HG03139 (cell line): Measurements from ENCODE around the gene MCC.

ENCODE experiments used
- ATAC-seq: cut with Tn5 transposase; IDR thresholded peaks from one replicate; pipeline ENCODE4 v1.9.1; 2021; ENCODE audit not compliant: unreplicated experiment

The MCC gene

DNA sequence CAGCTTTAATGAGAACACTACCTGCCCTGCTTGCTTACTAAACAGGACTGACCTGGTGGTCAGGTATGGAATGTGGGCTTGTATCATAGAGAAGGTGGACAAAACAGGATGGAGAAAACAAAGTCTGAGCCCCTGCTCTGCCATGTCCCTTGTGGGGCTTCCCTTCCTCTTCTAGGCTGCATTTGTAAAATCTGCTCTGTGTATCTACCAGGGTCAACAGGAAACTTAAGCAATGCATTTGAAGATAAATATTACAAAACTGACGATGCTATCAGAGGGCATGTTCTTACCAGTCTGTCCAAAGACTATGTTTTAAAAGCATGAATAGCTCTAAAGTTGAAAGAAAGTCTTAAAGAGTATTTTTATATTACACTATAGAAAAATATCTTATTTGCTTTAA lies 282.9 kb downstream of the MCC start:
- ATAC-seq: no peak

GRCh38 chr5:113204525-113205161 lies 283.6 kb downstream of the MCC start:
- ATAC-seq: no peak

GRCh38 chr5:113203916-113204315 lies 284.3 kb downstream of the MCC start:
- ATAC-seq: no peak

DNA sequence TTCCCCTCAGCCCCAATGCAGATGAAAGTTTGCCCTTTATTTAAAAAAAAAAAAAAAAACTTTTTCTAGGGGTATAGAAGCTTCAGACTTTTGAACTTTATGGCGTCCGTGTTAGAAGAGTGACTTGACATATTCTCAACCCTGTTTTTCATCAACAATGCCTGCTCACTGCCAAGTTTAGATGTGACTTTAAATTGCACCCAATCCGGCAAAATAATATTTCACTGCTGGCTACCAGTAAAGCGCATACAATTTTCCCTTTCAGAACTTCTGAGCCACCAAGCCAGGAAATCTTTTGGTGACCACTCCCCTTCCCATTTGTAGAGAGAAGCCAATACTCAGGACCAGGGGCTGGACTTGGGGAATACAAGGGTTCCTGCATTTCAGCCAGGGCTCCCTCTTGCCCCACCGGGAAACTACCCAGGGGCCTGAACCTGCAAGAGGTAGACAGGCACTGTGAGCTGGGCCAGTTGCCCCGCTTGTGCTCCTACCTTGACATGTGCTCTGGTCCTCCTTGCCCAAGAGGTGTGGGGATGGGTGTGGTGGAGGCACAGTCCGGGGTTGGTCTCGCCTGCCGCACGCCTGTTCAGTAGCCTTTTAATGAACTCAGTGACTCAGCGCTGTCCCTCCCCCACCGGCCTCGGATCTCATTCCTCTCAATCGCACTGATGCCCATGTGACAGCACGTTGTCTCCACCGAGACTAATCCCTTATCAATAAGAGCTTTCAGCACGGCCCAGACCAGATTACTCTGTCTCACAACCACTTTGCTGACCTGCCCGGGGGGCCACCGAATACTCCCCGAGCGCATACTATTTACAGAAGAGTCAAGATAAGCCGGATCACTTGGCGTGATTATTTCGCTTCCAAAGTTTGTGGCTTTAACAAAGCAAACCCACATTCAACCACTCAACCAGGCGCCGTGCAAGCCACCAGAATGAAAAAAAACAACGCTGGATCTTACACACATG lies 285.2 kb downstream of the MCC start:
- no peak for ATAC-seq

GRCh38 chr5:113202287-113202686 lies 286.0 kb downstream of the MCC start:
- ATAC-seq: no peak

DNA sequence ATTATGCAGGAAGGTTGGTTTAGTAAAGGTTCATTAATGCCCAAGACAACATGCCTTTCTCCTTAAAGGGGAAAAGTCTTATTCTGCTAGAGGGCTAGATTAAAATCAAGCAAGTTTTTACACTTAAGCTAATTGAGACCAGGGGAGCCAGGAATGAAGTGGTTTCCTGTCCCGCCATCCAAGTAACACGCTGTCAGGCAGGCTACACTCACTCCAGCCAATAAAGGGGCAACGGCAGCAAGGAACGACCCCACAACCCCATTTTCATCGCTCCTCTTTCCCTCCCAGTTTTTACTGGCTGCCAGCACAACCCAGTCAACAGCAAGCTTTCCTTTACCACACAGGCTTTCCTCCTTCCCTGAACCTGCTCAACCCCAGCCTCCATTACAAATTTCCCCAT lies 286.5 kb downstream of the MCC start:
- no peak for ATAC-seq

GRCh38 chr5:113199122-113199905 lies 288.9 kb downstream of the MCC start:
- no peak for ATAC-seq

GRCh38 chr5:113197456-113198200 lies 290.6 kb downstream of the MCC start:
- ATAC-seq: no peak

DNA sequence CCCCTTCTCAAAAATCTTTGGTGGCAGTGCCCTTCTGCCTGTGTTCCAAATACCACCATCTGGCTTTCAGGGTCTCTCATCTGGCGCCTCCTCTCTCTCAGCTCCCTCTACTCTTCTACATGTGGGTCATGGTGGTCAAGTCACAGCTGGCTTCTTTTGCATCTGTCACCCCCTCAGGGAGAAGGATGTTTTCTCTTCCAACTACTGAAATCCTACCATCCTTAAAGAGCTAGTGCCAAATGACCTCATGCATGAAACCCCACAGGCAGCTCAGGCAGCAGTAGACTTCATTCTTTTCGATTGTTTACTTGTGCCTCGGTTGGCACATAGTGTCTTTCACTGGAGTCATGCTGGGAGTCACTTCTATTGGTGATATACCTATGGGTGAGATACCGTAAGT lies 292.5 kb downstream of the MCC start:
- no peak for ATAC-seq

DNA sequence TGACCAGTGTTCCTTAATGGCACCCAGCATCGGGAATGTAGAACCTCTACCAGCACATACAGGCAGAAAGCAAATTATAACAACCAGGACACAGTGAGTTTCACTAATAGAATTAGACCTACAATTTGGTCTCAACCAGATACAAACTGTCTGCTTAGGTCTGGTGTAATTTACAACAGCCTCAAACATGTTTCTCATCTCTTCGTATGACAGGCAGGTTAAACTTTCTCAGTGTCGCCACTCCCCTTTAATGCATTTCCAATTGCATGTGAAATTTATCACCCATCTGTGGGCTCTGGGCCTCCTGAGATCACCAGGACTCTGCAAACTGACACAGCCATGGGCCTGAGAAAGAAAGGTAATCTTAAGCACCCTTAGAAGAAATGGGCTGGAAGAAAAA lies 293.0 kb downstream of the MCC start:
- no peak for ATAC-seq

GRCh38 chr5:113194591-113194990 lies 293.7 kb downstream of the MCC start:
- ATAC-seq: no peak

DNA sequence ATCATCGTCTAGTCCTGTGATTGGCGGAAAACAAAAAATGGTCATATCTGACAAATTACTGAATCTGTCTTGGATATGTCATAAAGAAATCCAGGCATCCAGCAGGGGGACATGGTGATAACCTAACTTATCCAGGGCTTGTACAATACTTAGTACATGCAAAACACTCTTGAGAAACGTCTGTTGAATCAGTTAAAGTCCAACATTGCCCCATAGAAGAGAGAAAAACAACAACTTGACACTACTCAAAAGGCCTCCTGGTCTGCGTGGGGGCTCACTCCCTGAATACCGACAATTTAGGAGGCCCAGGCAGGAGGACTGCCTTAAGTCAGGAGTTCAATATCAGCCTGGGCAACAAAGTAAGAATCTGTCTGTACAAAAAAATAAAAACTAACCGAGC lies 294.1 kb downstream of the MCC start:
- no peak for ATAC-seq

DNA sequence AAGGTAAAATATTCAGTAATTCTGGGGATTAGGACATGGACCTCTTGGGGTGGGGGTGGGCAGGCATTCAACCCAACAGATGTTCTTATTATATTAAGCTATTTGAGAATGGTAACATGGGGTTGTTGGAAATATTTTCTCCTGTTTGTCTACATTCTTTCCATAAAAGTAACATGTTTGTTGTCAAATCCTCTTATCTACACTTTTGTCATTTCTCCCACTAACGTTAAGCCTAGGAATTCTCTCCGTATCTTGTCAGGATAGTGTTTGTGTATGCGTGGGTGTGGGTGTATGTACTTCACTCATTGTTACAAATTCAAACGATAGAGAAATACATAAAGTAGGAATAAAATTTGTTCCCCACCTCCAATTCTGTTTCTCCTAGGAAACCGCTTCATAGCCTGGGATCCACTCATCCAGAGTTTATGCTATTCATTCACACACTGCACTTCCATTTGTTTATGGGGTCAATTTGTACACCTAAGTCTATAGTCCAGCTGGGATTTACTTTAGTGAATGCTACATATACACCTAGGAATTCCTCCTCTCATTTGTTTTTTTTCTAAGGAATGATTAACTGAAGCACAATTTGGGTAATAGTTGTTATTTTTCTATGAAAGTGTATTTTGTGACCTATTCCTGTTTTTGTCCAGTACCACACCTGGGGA lies 294.8 kb downstream of the MCC start:
- no peak for ATAC-seq

- no peak for ATAC-seq
Measured at GRCh38 chr5:113192541-113192940, 295.7 kb downstream of the MCC start.

- no peak for ATAC-seq
Measured at GRCh38 chr5:113190347-113190746, 297.9 kb downstream of the MCC start.

DNA sequence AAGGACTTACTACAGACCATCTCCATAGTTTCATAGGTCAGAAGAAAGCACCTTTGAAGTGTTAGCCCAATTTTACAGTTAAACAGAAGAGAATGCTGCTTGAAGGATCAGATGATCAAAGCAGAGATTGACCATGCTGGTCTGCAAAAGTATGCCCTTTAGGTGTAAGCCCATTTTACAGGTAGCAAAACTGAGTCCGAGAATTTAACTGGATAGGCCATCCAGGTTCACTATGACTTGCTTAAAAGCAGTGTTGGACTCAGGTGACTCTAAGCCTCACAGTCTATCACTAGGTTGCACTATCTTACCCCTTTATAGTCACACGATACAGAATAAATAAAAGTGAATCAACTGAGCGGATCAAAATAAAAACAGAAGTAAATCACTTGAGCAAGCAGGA lies 299.0 kb downstream of the MCC start:
- ATAC-seq: no peak

- no peak for ATAC-seq
Measured at GRCh38 chr5:113188436-113188835, 299.8 kb downstream of the MCC start.

DNA sequence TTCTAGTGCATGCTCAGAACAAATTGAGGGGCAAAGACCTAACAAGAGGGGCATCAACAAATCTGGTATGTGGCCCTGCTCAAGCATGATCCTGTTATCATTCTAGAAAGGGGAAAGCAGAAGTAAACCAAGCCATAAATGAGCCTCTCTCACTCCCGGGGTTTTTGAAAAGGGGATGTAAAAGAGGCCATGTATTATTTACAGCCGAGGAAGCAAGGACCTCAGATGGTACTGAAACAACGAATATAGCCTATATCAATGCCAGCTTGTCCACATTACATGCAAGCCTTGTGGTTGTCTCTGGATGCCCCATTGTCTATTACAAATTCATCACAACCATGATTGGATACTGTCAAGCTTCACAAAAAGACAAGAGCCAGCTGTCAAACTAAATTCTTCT lies 300.3 kb downstream of the MCC start:
- no peak for ATAC-seq

DNA sequence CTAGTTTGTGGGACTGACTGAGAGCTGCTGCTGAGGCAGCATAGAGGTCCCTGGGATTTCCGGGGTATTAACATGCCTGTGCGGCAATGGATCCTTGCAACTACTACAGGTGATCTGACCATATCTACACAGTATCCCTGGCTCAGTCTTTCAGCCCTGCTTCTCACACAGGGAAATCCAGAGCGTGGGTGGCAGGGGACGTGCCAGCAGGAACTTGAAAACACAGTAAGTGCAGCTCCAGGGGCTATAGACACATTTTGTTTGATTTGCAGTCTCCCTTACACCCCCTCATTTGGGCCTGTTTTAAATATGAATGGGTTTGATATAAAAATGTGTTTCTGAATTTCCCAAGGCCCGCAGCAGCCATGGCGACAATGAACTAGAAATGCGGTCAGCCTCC lies 302.2 kb downstream of the MCC start:
- no peak for ATAC-seq

- ATAC-seq: no peak
Measured at GRCh38 chr5:113183694-113184093, 304.6 kb downstream of the MCC start.
